Karpas-422 (cell line): Measurements from ENCODE around the gene CRTC2. TPM values are rescaled to one million over a fixed set of nuclear protein-coding genes. Genes with fewer than 3 reads are reported as not detected.

Experiments
- DNase-seq: peaks from one replicate; pipeline ENCODE4 v3.0.0-alpha.2; 2015
- H2AFZ ChIP-seq: fragments of 200-600 bp; sonication (generic); 2 replicates; pipeline ENCODE4 v1.6.1; 2014; ENCODE audit warnings: antibody characterized with exemption, low read length, mixed read lengths
- H3K27ac ChIP-seq: fragments of 200-600 bp; sonication (generic); 2 replicates; pipeline ENCODE4 v1.5.1; 2014; ENCODE audit warnings: mild to moderate bottlenecking, low read length, moderate library complexity
- H3K27me3 ChIP-seq: fragments of 200-600 bp; sonication (generic); 2 replicates; pipeline ENCODE4 v1.6.1; 2014; ENCODE audit warnings: low read length, mixed read lengths
- H3K36me3 ChIP-seq: fragments of 200-600 bp; sonication (generic); 2 replicates; pipeline ENCODE4 v1.6.1; 2014; ENCODE audit warnings: low read length, mixed read lengths; ENCODE audit not compliant: insufficient read depth
- H3K4me1 ChIP-seq: fragments of 200-600 bp; sonication (generic); 2 replicates; pipeline ENCODE4 v1.6.1; 2014; ENCODE audit warnings: mild to moderate bottlenecking, low read length, mixed read lengths
- H3K4me2 ChIP-seq: fragments of 200-600 bp; sonication (generic); 2 replicates; pipeline ENCODE4 v1.6.1; 2014; ENCODE audit warnings: low read length, low read depth, mild to moderate bottlenecking; ENCODE audit not compliant: poor library complexity, severe bottlenecking
- H3K4me3 ChIP-seq: fragments of 200-600 bp; sonication (generic); 2 replicates; pipeline ENCODE4 v1.5.1; 2014; ENCODE audit warnings: mild to moderate bottlenecking, antibody characterized with exemption, low read length, mixed read lengths
- H3K79me2 ChIP-seq: fragments of 200-600 bp; sonication (generic); 2 replicates; pipeline ENCODE4 v1.6.1; 2014; ENCODE audit warnings: mild to moderate bottlenecking, low read length, mixed read lengths
- H3K9ac ChIP-seq: fragments of 200-600 bp; sonication (generic); 2 replicates; pipeline ENCODE4 v1.6.0; 2014; ENCODE audit warnings: low read length
- H3K9me2 ChIP-seq: fragments of 200-600 bp; sonication (generic), shearing (Covaris generic); replicated peaks from 2 replicates; pipeline ENCODE4 v1.6.0; 2014; ENCODE audit warnings: mild to moderate bottlenecking, low read length, moderate library complexity; ENCODE audit not compliant: insufficient read depth
- H3K9me3 ChIP-seq: fragments of 300-700, 200-600 bp; sonication (generic); 2 replicates; pipeline ENCODE4 v1.6.1; 2014; ENCODE audit warnings: low read length, mixed read lengths
- H4K20me1 ChIP-seq: fragments of 200-600 bp; sonication (generic); 2 replicates; pipeline ENCODE4 v1.6.1; 2014; ENCODE audit warnings: mild to moderate bottlenecking, antibody characterized with exemption, low read length, low read depth; ENCODE audit not compliant: insufficient read depth
- total RNA-seq: library from RNA; depleted of rRNA; stranded (reverse); fragments of >200 nt; shearing (Covaris generic); gene quantifications from 2 replicates; pipeline ENCODE4 v1.2.3, GENCODE V29; 2014; ENCODE audit warnings: low replicate concordance

Gene CRTC2
- total RNA-seq, 1 experiment from 2014 or later: 28.3 TPM

- H4K20me1 ChIP-seq: no peaks in the 10 kb centered on the region
- no peak overlapping the region for H3K4me3 ChIP-seq
- no peak overlapping the region for H3K27ac ChIP-seq
- no peak overlapping the region for H2AFZ ChIP-seq
- H3K9me2 ChIP-seq: no peaks in the 10 kb centered on the region
- peaks cover 21% of the 10 kb centered on the region for H3K36me3 ChIP-seq
- no peak overlapping the region for H3K9ac ChIP-seq
- H3K9me3 ChIP-seq: no peaks in the 10 kb centered on the region
- no peak overlapping the region for H3K4me2 ChIP-seq
- peaks cover 15% of the 10 kb centered on the region for H3K4me1 ChIP-seq
- DNase-seq: no peak
- H3K79me2 ChIP-seq: no peaks in the 10 kb centered on the region
- H3K27me3 ChIP-seq: no peaks in the 10 kb centered on the region
Observed at GRCh38 chr1:153933430-153933829, 25.0 kb downstream of the CRTC2 start.

- DNase-seq: no peak
- no peaks in the 10 kb centered on the region for H3K9me3 ChIP-seq
- H3K4me2 ChIP-seq: no peak overlapping the region
- peaks cover 17% of the 10 kb centered on the region for H3K36me3 ChIP-seq
- H2AFZ ChIP-seq: no peak overlapping the region
- H3K9me2 ChIP-seq: no peaks in the 10 kb centered on the region
- no peaks in the 10 kb centered on the region for H3K27me3 ChIP-seq
- H3K4me1 ChIP-seq: peaks cover 18% of the 10 kb centered on the region
- no peaks in the 10 kb centered on the region for H3K79me2 ChIP-seq
- no peak overlapping the region for H3K4me3 ChIP-seq
- no peak overlapping the region for H3K27ac ChIP-seq
- H4K20me1 ChIP-seq: no peaks in the 10 kb centered on the region
- H3K9ac ChIP-seq: no peak overlapping the region
Observed at GRCh38 chr1:153932156-153933131, 26.0 kb downstream of the CRTC2 start.

GRCh38 chr1:153929981-153930948 lies 28.1 kb downstream of the CRTC2 start:
- Histone ChIP-seq H3K4me2 (no peak overlapping the region), H3K9me2 (no peaks in the 10 kb centered on the region), H3K4me1 (peaks cover 18% of the 10 kb centered on the region), H4K20me1 (no peaks in the 10 kb centered on the region), H3K4me3 (no peak overlapping the region), H3K27me3 (no peaks in the 10 kb centered on the region), H3K9ac (no peak overlapping the region), H3K36me3 (peaks cover 4% of the 10 kb centered on the region), H3K79me2 (no peaks in the 10 kb centered on the region), H2AFZ (no peak overlapping the region), H3K9me3 (no peaks in the 10 kb centered on the region), H3K27ac (no peak overlapping the region)
- DNase-seq: no peak

GRCh38 chr1:153929426-153929825 lies 29.0 kb downstream of the CRTC2 start:
- Histone ChIP-seq H3K4me1 (peaks cover 18% of the 10 kb centered on the region), H3K9ac (no peak overlapping the region), H4K20me1 (no peaks in the 10 kb centered on the region), H3K36me3 (peaks cover 4% of the 10 kb centered on the region), H3K9me3 (no peaks in the 10 kb centered on the region), H3K27me3 (no peaks in the 10 kb centered on the region), H3K27ac (no peak overlapping the region), H2AFZ (no peak overlapping the region), H3K4me2 (no peak overlapping the region), H3K9me2 (no peaks in the 10 kb centered on the region), H3K79me2 (no peaks in the 10 kb centered on the region), H3K4me3 (no peak overlapping the region)
- no peak for DNase-seq

DNA sequence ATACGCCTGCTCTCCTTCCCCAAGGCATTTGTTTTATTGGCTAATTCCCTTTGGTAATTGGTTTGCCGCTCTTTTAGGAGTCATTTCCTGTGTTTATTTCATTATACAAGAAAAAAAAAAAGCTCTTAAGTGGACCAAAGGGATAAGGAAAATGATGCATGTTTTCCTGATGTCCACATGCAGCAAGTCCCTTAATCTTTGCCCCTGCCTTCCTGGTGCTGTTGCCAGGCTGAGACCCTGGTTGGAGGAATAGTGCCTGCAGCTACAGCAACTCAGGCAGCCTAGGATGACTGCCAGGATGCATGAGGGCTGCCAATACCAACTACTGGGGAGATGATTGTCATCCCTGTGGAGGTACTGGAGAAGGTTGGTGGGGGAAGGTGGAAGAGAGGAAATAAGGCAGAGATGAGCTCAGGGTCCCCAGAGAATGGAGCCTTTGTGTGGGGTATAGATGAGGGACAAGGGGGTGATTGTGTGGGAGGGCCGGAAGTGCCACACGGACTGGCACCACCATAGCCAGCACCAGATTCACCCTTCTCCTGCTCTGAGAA lies 29.5 kb downstream of the CRTC2 start:
- Histone ChIP-seq H3K4me2 (no peak overlapping the region), H2AFZ (no peak overlapping the region), H3K9me2 (no peaks in the 10 kb centered on the region), H3K27ac (peak overlapping the region; percentile 62), H3K79me2 (no peaks in the 10 kb centered on the region; the same call in 1 of the 2 replicates), H4K20me1 (no peaks in the 10 kb centered on the region), H3K4me3 (no peak overlapping the region), H3K9me3 (no peaks in the 10 kb centered on the region), H3K36me3 (peaks cover 4% of the 10 kb centered on the region), H3K4me1 (peaks cover 24% of the 10 kb centered on the region), H3K9ac (no peak overlapping the region), H3K27me3 (no peaks in the 10 kb centered on the region)
- no peak for DNase-seq

DNA sequence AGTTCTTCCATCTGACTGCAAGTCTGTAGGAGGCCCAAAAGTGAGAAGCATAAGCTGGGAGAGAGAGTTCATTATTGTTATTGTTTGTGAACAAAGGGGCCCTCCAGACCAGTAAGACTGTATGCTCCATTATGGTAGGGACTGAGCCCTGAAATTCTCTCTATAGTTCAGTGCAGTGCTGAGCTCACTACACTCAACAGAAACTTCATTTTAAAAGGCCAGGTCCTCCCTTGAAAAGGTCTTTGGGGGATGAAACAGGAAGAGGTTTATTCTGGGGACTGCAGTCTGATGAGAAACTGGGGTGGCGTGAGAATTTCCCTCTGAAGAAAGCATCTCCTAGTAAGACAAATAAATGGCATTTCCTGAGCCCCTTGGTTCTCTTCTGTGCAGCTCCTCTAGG lies 30.2 kb downstream of the CRTC2 start:
- H4K20me1 ChIP-seq: no peaks in the 10 kb centered on the region
- peaks cover 27% of the 10 kb centered on the region for H3K4me1 ChIP-seq
- no peak overlapping the region for H3K9ac ChIP-seq
- no peak overlapping the region for H3K4me2 ChIP-seq
- H3K4me3 ChIP-seq: no peak overlapping the region
- no peaks in the 10 kb centered on the region for H3K9me2 ChIP-seq
- peaks cover 2% of the 10 kb centered on the region; the same call in 1 of the 2 replicates for H3K79me2 ChIP-seq
- peak overlapping the region; percentile 62 for H3K27ac ChIP-seq
- H2AFZ ChIP-seq: no peak overlapping the region
- H3K27me3 ChIP-seq: no peaks in the 10 kb centered on the region
- DNase-seq: no peak
- H3K9me3 ChIP-seq: no peaks in the 10 kb centered on the region
- peaks cover 4% of the 10 kb centered on the region for H3K36me3 ChIP-seq

- no peaks in the 10 kb centered on the region for H3K27me3 ChIP-seq
- H3K9ac ChIP-seq: no peak overlapping the region
- H3K9me2 ChIP-seq: no peaks in the 10 kb centered on the region
Observed at GRCh38 chr1:153926405-153926804, 32.0 kb downstream of the CRTC2 start.

More at GRCh38 chr1:153926405-153926804, 32.0 kb downstream of the CRTC2 start:
- no peaks in the 10 kb centered on the region for H3K9me3 ChIP-seq
- DNase-seq: no peak
- peaks cover 4% of the 10 kb centered on the region for H3K36me3 ChIP-seq
- no peak overlapping the region for H3K4me3 ChIP-seq
- peaks cover 11% of the 10 kb centered on the region for H3K79me2 ChIP-seq
- H3K4me2 ChIP-seq: no peak overlapping the region
- H4K20me1 ChIP-seq: no peaks in the 10 kb centered on the region; the same call in 1 of the 2 replicates
- H3K27ac ChIP-seq: no peak overlapping the region
- peaks cover 28% of the 10 kb centered on the region for H3K4me1 ChIP-seq
- no peak overlapping the region for H2AFZ ChIP-seq
